IgD-negative memory B cell (primary cell): ENCODE results near the gene SP6. TPM values are rescaled to one million over a fixed set of nuclear protein-coding genes. Genes with fewer than 3 reads are reported as not detected.

ENCODE experiments used
- H3K27ac Mint-ChIP-seq, 3 donors: one replicate each; pipeline ENCODE4 v1.8.0; 2020 to 2022; ENCODE audit warnings: mild to moderate bottlenecking in 3 of 3, mixed read lengths in 3 of 3, moderate library complexity in 1 of 3
- H3K27me3 Mint-ChIP-seq: one replicate; pipeline ENCODE4 v1.8.0; 2021; ENCODE audit warnings: mixed read lengths
- H3K36me3 Mint-ChIP-seq: one replicate; pipeline ENCODE4 v1.8.0; 2020; ENCODE audit warnings: mild to moderate bottlenecking, mixed read lengths
- H3K4me1 Mint-ChIP-seq, 3 donors: one replicate each; pipeline ENCODE4 v1.8.0; 2020 to 2022; ENCODE audit warnings: mixed read lengths in 3 of 3, mild to moderate bottlenecking in 1 of 3
- H3K4me3 Mint-ChIP-seq, 4 donors: one replicate each; pipeline ENCODE4 v1.8.0; 2020 to 2022; ENCODE audit warnings: mild to moderate bottlenecking in 4 of 4, mixed read lengths in 4 of 4, moderate library complexity in 3 of 4
- H3K9me3 Mint-ChIP-seq, 3 donors: one replicate each; pipeline ENCODE4 v1.8.0; 2020 to 2021; ENCODE audit warnings: mixed read lengths in 3 of 3, mild to moderate bottlenecking in 1 of 3
- polyA plus RNA-seq: library from polyadenylated mRNA; unstranded; fragments of 300-500 nt; fragmentation: Illumina TruSeq; gene quantifications from one replicate; pipeline ENCODE4 v1.2.3, GENCODE V29; 2021

The SP6 gene
- polyA plus RNA-seq, 1 donor from 2014 or later, result not detected

DNA sequence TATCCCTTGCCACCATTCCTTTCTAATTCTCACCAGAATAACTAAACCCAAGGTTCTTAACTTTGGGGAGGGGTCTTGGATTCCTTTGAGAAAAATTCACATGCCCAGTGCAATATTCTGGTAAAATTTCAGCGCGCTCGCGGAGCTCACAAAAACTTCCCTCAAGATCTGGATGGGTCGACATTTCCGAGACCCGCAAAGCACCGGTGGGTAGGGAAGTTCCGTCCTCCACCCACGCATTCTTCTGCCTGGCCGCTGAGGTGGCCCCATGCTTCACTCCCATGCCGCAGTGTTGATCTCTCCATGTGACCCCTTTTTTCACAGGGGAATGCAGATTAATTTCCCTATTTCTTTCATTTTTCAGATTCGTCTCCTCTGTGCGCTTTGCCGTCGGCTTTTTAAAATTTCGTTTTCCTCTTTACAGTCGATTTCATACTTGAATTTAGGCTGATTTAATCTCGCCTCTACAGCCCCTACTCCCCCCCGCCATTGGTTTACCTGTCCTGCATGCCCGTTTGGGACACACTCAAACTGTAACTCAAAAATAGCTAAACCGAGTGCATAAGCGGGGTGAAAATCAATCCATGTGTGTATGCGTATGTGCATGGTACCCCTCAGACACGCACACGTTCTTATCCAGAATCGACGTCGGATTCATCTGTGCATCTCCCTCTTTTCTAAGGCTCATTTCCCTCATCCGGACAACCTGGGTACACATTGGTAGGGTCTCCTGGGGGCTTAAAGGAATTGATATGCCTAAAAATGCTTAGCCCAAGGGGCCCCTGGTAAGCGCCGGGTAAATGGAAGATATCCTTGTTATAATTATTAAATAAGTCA lies 1.4 kb upstream of the SP6 start:
- Mint-ChIP-seq H3K4me1 (peaks cover 11 to 16% (median 12%) of the 10 kb centered on the region in 3 donors), H3K4me3 (peak overlapping the region in 3 of 4 donors; percentile 19 to 89 (median 73)), H3K36me3 (peaks cover 2% of the 10 kb centered on the region), H3K27me3 (peaks cover 63% of the 10 kb centered on the region), H3K27ac (no peak overlapping the region), H3K9me3 (no peaks in the 10 kb centered on the region)

DNA sequence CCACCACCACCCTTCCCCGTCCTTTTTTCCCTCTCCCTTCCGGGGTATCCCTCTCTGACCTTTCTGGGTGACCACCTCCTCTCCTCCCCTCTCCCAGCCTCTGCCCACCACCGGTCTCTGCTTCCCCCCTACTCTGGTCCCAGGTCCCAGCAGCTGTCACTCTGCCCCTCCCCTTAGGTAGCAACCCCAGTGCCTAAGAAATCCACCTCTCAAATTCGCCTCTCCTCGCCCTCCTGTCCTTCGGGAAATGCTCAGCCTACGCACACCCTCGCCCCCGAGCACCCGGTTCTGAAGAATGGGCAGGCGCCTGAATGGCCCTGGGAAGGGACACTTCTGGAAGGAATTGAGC lies 775 bp upstream of the SP6 start:
- no peaks in the 10 kb centered on the region for H3K9me3 Mint-ChIP-seq
- peaks cover 68% of the 10 kb centered on the region for H3K27me3 Mint-ChIP-seq
- peaks cover 2% of the 10 kb centered on the region for H3K36me3 Mint-ChIP-seq
- H3K4me3 Mint-ChIP-seq, result peak overlapping the region in 3 of 4 donors; percentile 19 to 89 (median 39)
- no peak overlapping the region for H3K27ac Mint-ChIP-seq
- H3K4me1 Mint-ChIP-seq, result peaks cover 11 to 16% (median 12%) of the 10 kb centered on the region in 3 donors

DNA sequence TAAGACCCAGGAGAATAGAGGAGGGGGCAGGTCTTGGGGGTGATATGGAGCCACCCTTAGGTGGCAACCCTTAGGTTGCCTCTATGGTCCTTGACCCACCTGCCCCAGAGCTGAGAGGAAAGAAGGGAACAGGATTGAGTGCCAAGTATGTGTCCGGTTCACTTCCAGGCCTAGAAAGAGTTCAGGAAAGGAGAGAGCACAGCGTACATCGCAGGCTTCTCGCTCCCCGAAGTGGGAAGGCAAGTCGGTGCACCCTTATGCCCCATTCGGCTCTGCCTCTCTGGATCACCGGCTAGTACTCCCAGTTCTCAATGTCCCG lies 631 bp downstream of the SP6 start:
- no peaks in the 10 kb centered on the region for H3K9me3 Mint-ChIP-seq
- peak overlapping the region in 3 of 4 donors; percentile 46 to 86 (median 79) for H3K4me3 Mint-ChIP-seq
- H3K27ac Mint-ChIP-seq, result no peak overlapping the region
- peaks cover 70% of the 10 kb centered on the region for H3K27me3 Mint-ChIP-seq
- peaks cover 11 to 16% (median 12%) of the 10 kb centered on the region in 3 donors for H3K4me1 Mint-ChIP-seq
- H3K36me3 Mint-ChIP-seq, result peaks cover 2% of the 10 kb centered on the region

DNA sequence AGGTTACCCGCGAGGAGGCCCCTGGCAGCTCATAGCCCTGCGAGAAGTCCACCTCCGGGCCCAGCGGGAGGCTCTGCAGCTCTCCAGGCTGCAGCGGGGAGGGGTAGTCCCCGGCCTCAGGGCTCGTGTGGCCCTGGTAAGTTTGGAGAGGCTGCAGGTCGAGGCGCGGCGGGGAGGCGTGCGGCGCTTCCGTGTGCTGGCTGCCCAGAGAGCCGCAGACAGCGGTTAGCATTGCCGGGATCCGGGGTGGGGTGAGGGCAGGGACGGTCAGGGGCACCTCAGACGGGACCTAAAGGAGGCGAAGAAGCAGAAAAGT lies 2.8 kb downstream of the SP6 start:
- Mint-ChIP-seq H3K36me3 (peaks cover 2% of the 10 kb centered on the region), H3K4me3 (no peak overlapping the region), H3K4me1 (peaks cover 9 to 13% (median 11%) of the 10 kb centered on the region in 3 donors)

DNA sequence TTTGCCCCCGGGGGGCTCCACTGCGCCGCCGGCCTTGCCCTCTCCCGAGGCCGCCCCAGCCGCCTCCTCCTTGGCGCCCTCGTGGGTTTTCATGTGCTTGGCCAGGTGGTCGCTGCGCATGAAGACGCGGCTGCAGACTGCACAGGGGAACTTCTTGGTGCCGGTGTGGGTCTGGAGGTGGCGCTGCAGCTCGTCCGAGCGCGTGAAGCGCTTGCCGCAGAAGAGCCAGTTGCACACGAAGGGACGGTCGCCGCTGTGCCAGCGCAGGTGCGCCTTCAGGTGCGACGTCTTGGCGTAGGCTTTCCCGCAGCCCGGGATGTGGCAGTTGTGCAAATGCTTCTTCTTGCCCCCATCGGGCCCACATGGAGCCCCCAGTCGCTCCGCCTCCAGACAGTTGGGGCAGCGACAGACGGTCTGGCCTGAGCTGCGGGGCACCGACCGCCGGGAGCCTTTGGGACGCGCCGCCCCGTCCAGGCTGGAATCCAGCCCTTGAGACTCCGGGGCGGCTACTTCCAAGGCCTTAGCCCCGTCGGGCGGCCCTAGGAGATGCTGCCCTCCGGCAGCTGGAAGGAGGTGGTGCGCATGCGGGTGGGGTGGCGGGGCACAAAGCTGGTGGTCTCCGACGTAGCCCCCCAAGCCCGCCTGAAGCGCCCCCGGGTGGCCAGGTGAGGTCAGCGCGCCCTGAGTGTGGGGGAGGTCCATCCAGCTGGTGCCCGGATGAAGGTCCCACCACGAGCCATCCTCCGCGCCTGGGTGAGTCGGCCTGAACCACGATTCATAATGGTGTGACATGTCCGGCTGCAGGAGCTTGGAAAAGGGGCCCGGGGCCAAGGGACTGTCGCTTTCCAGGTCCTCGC lies 3.4 kb downstream of the SP6 start:
- Mint-ChIP-seq H3K4me1 (peaks cover 11 to 16% (median 13%) of the 10 kb centered on the region in 3 donors), H3K4me3 (peak overlapping the region in 1 of 4 donors; percentile 66), H3K9me3 (no peaks in the 10 kb centered on the region), H3K27me3 (peaks cover 60% of the 10 kb centered on the region), H3K27ac (no peak overlapping the region), H3K36me3 (peaks cover 2% of the 10 kb centered on the region)

More for the DNA sequence above, 2.8 kb downstream of the SP6 start:
- Mint-ChIP-seq H3K27me3 (peaks cover 64% of the 10 kb centered on the region), H3K27ac (no peak overlapping the region), H3K9me3 (no peaks in the 10 kb centered on the region)

DNA sequence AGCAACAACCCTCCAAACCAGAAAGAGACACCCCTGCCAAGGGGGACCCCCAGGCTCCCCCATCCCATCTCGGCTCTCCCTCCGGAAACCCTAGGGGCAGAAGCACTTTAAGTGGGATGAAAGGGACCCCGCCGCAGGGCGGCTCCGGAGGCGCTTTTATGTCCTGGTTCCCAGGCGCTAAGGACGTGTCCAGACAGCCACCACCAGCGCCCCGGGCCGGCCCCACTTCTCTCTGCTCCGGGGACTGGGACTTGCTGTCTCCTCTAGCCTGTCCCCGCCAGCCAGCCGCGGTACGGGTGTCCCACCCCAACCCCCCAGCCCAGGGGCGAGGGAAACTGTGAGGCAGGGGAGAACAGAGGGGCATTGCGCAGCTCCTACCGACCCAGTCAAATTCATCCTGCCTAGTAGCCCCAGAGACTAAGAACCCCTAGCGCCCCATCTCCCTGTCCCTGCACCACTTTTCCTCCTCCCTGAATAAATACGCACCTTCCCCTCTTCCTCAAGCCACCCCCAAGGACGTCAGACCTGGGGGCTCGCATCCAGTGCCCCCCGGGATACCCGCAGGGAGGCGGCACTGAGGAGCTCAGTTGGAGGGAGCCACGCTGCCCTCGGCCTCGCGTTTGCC lies 4.1 kb downstream of the SP6 start:
- peak overlapping the region in 1 of 4 donors; percentile 65 for H3K4me3 Mint-ChIP-seq
- H3K27ac Mint-ChIP-seq, result no peak overlapping the region
- H3K9me3 Mint-ChIP-seq, result no peaks in the 10 kb centered on the region
- peaks cover 2% of the 10 kb centered on the region for H3K36me3 Mint-ChIP-seq
- H3K27me3 Mint-ChIP-seq, result peaks cover 53% of the 10 kb centered on the region
- H3K4me1 Mint-ChIP-seq, result peaks cover 4 to 11% (median 6%) of the 10 kb centered on the region in 3 donors

DNA sequence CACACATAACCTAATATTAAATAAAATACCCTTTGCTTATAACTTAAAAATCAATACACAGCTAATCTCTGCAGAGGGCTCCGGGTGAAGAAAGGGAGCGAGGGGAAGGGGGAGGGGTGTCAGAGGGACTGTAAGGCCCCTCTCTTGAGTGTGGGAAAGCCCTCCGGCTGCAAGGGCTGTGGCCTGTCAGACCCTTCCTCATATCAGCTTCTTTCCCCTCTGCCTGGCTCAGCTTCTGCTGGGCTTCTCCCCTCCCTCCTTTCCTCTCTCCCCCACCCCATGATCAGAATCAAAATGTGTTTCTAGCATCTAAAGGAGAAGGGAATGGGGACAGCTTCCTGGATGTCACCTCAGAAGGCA lies 5.3 kb downstream of the SP6 start:
- Mint-ChIP-seq H3K4me1 (peaks cover 8 to 10% (median 10%) of the 10 kb centered on the region in 3 donors), H3K4me3 (no peak overlapping the region), H3K9me3 (no peaks in the 10 kb centered on the region), H3K27ac (no peak overlapping the region), H3K27me3 (peaks cover 51% of the 10 kb centered on the region), H3K36me3 (peaks cover 2% of the 10 kb centered on the region)

DNA sequence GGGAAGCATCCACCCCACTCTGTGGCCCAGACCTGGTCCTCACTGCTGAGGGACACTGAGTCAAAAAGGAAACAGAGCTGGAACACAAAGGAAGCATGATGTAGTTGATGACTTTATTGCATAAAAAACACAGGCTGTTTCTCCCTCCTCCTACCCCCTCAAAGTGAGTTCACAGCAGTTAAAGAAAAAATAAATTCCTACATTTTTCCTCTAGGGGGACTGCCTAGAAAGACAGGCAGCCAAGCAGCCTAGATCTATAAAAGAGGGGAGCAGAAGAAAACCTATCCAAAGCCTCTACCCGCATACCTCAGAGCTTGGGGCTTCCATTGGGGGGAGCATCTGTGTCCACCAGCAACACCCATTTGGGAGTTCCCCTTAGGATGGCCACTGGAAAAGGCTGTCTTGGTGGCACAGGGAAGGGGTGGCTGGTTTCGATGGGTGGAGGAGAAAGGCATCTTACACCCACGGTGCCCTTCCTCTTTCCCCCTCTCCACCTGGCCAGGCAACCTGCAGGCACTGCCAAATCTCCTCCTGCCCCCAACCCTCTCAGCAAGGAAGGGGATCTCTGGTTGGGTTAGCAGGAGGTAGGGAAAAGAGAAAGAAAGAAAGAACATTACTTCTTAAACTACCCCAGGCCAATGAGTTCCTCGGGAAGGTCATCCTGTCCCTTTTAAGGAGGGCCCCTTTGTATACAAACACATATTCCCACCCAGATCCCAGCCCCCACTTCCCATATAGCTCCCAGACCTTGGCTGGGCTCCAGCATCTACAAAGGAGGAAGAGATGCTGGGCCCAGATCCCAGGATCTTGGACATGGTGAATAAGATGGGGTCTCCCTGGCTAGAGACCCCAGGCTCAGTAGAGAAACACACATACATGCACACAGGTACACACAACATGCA lies 5.9 kb downstream of the SP6 start:
- Mint-ChIP-seq H3K36me3 (peaks cover 2% of the 10 kb centered on the region), H3K27ac (no peak overlapping the region), H3K4me1 (peaks cover 8 to 14% (median 10%) of the 10 kb centered on the region in 3 donors), H3K27me3 (peaks cover 45% of the 10 kb centered on the region), H3K9me3 (no peaks in the 10 kb centered on the region), H3K4me3 (peak overlapping the region in 1 of 4 donors; percentile 12)

DNA sequence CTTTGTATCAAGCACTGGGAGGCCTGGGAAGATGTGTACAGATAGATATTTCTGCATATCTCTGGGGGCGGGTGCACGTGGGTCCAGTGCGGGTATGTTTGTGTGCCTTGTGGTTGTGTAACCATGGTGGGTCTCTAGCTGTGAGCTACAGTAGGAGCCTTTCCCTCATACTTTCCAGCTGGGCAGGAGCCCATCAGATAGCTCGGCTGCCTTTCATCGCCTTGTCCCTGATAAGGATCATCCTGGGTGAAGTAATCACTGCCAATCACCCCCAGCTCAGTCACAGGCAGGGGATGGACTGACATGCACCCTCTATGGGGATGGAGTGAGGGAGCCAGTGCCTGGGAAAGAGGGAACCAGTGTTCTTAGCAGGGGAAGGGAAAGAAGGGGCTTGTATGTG lies 6.7 kb downstream of the SP6 start:
- peaks cover 8 to 19% (median 13%) of the 10 kb centered on the region in 3 donors for H3K4me1 Mint-ChIP-seq
- no peak overlapping the region for H3K4me3 Mint-ChIP-seq
- H3K36me3 Mint-ChIP-seq, result peaks cover 2% of the 10 kb centered on the region
- no peak overlapping the region for H3K27ac Mint-ChIP-seq
- peaks cover 38% of the 10 kb centered on the region for H3K27me3 Mint-ChIP-seq
- H3K9me3 Mint-ChIP-seq, result no peaks in the 10 kb centered on the region

DNA sequence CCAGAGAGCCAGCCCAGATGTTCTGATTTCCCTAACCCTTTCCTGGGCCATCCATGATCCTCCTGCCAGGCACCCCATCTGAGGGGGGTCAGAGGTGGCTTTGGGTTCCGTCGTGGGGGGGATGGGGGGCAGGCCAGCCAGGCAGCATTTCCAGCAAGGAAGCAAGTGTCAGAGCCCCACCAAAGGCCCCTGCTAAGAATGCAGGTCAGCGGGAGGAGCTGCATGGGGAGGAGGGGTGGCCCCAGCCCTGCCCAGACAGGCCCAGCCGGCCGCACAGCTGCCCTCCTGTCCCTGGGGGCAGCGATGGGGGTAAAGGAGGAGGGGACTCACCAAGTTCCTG lies 7.6 kb downstream of the SP6 start:
- Mint-ChIP-seq H3K36me3 (no peaks in the 10 kb centered on the region), H3K27me3 (peaks cover 29% of the 10 kb centered on the region), H3K4me3 (peak overlapping the region in 1 of 4 donors; percentile 90), H3K4me1 (peaks cover 6 to 19% (median 13%) of the 10 kb centered on the region in 3 donors), H3K27ac (peak overlapping the region in 2 of 3 donors; percentile 67 to 79), H3K9me3 (no peaks in the 10 kb centered on the region)

DNA sequence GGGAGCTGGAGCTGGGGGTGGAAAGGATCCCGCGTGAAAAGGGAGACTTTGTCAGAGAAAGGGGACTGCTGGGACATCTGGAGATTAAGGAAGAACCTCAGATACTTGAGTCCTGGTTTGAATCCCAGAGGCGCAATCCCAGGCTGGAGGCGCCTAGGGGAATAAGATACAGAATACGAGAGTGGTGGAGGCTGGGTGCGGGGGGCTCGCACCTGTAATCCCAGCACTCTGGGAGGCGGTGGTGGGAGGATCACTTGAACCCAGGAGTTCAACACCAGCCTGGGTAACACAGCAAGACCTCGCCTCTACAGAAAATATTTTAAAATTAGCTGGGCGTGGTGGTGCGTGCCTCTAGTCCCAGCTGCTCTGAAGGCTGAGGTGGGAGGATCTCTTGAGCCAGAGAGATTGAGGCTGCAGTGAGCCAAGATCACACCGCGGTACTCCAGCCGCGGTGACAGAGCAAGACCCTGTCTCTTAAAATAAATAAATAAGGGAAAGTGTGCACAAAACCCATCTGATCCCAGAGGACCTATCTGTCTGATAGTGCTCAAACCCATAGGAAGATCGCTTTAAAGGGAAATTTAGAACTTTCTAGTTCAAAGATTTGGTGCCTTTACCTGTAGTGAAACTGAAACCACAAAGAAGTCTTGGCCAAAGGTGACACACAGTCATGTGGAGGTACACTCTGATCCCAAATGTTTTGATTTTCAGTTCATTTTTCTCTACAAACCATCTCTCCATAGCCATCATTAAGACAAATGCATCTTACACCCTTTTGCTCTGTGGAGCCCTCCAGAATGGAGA lies 9.3 kb downstream of the SP6 start:
- Mint-ChIP-seq H3K9me3 (no peaks in the 10 kb centered on the region), H3K36me3 (peaks cover 6% of the 10 kb centered on the region), H3K4me3 (peak overlapping the region; percentile 37 to 99 (median 92)), H3K27me3 (peaks cover 20% of the 10 kb centered on the region), H3K4me1 (peaks cover 6 to 19% (median 13%) of the 10 kb centered on the region in 3 donors), H3K27ac (peak overlapping the region in 2 of 3 donors; percentile 5 to 8)

DNA sequence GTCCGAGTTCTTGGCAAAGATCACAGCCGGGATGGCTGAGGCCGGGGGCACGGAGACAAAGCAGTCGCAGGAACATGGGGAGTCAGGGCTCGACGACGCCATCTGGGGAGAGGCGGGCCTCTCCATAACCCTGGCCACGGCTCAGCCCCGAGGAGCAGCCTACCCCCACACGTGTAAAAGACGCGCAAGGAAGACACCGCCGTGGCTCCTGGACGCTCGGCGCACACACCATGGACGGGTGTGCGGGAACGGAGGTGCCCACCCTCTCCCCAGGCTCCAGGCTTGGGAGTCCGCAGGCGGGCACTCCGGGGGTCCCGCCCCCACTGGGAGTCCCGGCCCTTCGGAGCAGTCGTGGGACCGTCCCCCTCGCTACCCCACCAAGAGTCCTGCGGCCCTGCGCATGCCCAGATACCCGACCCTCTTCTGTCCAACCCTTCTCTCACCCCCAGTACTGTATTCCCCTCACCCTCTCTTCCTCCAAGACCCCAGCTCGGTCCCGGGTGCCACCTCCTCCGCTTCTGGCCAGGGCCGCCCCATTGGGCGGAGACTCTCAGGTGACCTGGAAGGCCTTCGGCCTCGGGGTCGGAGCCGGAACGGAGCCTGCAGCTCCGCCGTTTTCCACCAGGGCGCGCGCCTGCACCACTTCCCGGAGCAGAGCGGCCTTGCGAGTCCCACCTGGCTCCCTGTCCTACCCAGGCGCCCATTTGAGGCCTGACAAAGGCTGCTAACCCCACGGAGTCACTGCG lies 10.0 kb downstream of the SP6 start, which contains the start of gene SCRN2:
TSS of gene SCRN2 (minus strand) at position 532 of the 746 bp plus-strand sequence. CDS start at position 102, 430 bp downstream.
- H3K4me3 Mint-ChIP-seq, result peak within 1 kb of the TSS; percentile 90 to 99 (median 96)
- H3K27ac Mint-ChIP-seq, result peak within 1 kb of the TSS in 2 of 3 donors; percentile 8 to 53
- H3K27me3 Mint-ChIP-seq, result peaks cover 13% of the 10 kb centered on the region
- peaks cover 6% of the 10 kb centered on the region for H3K36me3 Mint-ChIP-seq
- peaks cover 6 to 19% (median 13%) of the 10 kb centered on the region in 3 donors for H3K4me1 Mint-ChIP-seq
- no peaks in the 10 kb centered on the region for H3K9me3 Mint-ChIP-seq
